NCI-H1436 (cell line): ENCODE measurements around the gene RAB40C.

Experiments
- DNase-seq: peaks from one replicate; lab custom pipeline; 2025; lab: John Stamatoyannopoulos, UW

RAB40C gene, protein sequence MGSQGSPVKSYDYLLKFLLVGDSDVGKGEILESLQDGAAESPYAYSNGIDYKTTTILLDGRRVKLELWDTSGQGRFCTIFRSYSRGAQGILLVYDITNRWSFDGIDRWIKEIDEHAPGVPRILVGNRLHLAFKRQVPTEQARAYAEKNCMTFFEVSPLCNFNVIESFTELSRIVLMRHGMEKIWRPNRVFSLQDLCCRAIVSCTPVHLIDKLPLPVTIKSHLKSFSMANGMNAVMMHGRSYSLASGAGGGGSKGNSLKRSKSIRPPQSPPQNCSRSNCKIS

DNA sequence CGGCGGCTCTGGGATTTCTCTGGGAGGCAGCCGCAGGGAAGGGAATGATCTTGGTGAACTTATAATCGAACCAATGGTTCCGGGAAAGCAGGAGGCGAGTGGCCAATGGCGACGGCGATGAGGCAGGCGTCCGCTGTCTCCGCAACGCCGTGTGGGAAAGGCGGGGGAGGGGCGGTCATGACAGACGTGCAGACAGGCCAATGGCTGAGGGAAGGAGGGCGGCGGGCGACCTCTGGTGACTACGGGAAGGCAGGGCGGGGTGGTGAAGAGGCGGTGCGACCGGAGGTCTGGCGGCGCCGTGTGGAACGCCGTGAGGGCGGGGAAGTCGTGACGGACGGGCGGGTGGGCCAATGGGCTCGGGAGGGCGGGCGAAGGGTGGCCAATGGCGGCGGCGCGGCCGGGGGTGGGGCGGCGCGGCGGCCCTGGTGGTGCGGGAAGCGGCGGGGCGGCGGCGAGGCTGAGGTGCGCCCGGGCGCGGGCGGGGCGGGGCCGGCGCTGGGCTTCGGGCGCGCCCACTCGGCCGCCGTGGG is at the start of gene RAB40C:
TSS of gene RAB40C (plus strand) at position 409 of the 530 bp plus-strand sequence. CDS start 226 bp downstream, outside the sequence.
- peak; percentile 97 for DNase-seq

DNA sequence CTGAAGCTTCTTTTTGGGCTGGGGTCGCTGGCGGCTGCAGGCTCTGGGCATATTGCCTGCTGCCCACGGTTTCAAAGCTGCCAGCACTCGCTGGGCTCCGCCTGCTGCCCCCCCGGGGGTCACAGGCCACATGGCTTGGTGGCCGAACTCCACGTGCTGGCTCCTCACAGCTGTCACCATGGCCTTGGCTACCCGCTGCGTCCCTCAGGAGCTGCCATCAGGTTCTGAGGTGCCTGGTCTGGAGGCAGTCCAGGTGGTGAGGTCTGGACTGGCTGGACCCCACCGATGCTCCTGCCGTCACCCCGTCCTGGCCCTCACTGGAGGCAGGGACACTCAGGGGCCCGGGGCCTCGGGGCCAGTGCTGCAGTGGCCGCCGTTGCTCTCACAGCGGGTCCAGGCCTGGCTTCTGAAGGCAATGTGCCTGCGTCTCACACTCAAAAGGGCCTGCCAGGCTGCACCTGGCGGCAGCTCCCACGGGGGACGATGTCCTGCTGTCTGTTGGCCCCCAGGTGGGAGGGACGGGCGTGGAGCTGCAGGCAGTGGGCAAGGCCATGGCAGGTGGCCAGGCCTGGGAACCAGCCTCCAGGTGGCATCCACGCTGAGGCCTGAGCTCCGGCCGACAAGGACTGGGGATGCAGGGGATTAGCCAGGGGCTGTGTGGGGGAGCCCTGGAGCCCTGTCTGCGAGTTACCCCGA is 49.1 kb upstream of the RAB40C start:
- DNase-seq, result no peak

DNA sequence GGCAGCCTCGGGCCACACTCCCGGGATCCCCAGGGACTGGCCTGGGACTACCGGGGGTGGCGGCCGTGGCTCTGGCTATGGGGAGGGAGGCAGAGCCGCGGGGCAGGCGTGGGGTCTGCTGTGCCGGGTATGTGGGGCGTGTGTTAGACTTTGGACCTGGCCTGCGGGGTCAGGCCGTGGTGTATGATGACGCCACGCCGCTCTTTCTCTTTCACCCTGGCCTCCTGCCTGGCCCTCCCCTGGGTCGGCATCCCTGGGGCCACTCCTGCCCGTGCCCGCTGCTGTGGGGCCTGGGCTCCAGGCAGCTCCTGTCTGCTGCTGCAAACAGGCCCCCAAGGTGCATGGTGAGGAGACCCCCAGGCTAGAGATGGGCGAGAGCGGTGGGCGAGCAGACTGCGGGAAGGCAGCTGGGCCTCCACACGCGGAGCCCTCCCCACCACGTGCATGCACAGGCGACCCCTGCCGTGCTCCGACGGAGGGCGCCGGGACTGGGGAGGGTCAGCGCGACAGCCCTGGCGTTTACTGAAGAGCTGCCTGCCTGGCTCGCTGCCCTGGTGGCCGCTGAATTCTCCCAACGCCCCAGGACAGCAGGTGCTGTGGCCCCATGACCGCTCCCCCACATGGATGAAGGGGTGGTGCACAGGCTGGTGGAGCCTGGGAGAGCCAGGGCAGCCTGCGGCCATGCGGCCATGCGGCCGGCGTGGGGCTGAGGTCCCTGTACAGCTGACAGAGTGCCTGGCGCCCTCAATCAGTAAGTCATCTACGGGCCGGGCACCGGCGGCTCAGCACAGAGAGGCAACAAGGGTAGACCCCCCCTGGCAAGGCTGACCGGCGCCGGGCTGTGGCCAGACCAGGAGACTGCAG is 46.3 kb upstream of the RAB40C start:
- DNase-seq, result no peak

DNA sequence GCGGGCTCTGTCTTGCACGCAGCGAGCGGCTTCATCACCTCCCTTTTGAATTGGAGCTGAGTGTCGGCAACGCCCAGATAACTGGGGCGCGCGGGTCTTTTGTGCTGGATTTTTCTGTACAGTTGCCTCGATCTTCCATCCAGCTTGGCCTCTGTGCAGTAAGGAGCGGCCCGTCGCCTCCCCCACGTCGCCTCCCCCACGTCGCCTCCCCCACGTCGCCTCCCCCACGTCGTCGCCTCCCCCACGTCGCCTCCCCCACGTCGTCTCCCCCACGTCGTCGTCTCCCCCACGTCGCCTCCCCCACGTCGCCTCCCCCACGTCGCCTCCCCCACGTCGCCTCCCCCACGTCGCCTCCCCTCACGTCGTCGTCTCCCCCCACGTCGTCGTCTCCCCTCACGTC is 45.3 kb upstream of the RAB40C start:
- DNase-seq, result no peak

DNA sequence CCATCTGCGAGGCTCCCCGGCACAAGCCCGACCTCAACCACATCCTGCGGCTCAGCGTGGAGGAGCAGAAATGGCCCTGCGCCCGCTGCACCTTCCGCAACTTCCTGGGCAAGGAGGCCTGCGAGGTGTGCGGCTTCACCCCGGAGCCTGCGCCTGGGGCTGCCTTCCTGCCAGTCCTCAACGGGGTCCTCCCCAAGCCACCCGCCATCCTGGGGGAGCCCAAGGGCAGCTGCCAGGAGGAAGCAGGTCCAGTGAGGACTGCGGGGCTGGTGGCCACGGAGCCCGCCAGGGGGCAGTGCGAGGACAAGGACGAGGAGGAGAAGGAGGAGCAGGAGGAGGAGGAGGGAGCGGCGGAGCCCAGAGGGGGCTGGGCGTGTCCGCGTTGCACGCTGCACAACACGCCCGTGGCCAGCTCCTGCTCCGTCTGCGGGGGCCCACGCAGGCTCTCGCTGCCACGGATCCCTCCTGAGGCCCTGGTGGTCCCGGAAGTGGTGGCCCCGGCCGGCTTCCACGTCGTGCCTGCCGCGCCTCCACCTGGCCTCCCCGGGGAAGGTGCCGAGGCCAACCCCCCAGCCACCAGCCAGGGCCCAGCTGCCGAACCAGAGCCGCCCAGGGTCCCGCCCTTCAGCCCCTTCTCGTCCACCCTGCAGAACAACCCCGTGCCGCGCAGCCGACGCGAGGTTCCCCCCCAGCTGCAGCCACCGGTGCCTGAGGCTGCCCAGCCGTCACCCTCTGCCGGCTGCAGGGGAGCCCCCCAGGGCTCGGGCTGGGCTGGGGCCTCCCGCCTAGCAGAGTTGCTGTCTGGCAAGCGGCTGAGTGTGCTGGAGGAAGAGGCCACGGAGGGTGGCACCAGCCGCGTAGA is 42.7 kb upstream of the RAB40C start:
- DNase-seq, result peak; percentile 81

DNA sequence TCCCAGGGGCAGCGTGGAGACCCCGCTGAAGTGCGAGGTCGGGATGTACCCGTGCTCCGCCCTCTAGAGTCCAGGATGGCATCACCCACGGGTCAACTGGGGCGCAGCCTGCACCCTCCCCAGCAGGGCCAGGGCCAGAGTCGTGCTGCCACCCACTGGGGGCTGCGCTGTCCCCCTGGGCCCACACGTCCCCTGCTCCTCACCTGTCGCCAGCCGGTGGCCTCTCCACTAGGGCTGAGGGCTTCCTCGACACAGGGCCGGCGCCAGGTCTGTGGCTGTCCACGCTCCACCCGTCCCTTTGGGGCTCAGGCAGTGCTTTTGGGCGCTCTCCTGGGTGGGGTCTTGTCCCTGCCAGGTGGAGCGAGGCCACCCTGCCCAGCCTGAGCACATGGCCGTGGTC is 41.3 kb upstream of the RAB40C start:
- DNase-seq, result no peak

DNA sequence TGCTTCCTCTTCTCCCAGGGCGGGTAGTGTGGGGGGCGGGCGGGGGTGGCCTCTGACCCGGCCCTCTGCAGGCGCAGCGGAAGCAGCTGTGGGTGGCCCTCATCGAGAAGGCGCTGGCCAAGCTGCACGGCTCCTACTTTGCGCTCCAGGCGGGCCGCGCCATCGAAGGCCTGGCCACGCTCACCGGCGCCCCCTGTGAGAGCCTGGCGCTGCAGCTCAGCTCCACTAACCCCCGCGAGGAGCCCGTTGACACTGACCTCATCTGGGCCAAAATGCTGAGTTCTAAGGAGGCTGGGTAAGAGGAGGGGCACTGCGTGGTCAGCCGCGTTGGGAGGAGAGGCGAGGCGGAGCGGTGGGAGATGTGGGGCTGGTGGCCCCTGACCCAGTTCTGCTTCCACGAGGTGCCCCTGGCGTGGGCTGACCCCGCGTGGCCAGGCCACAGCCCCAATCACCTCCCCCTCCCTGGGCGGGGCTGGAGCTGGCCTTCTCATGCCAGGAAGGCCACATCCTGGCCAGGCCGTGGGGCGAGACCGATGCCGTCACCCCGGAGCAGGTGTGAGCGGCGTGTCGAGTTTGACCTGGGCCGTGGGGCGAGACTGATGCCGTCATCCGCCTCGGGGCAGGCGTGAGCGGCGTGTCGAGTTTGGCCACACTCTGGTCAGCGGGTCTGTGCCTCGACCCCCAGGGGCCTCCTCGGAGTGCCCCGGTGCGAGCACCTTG is 40.2 kb upstream of the RAB40C start:
- DNase-seq, result no peak

DNA sequence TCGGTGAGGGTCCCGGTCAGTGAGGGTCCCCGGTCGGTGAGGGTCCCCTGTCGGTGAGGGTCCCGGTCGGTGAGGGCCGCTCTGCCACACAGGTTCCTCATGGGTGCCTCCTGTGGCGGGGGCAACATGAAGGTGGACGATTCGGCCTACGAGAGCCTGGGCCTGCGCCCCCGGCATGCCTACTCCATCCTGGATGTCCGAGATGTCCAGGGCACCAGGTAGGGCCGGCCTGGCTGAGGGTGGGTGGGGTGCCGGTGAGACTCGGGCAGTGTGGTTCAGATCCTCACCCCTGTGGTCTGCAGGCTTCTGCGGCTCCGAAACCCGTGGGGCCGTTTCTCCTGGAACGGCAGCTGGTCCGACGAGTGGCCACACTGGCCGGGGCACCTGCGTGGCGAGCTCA is 38.7 kb upstream of the RAB40C start:
- no peak for DNase-seq

DNA sequence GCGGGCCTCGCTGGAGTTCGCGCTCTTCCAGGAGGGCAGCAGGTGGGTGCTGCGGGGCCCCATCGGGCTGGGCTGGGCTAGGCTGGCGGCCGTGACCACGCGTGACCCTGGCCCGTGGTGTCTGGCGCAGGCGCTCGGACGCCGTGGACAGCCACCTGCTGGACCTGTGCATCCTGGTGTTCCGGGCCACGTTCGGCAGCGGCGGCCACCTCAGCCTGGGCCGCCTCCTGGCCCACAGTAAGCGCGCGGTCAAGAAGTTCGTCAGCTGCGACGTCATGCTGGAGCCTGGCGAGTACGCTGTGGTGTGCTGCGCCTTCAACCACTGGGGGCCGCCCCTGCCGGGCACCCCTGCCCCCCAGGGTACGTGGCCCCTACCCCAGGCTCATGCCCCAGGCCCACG is 37.7 kb upstream of the RAB40C start:
- DNase-seq, result no peak

DNA sequence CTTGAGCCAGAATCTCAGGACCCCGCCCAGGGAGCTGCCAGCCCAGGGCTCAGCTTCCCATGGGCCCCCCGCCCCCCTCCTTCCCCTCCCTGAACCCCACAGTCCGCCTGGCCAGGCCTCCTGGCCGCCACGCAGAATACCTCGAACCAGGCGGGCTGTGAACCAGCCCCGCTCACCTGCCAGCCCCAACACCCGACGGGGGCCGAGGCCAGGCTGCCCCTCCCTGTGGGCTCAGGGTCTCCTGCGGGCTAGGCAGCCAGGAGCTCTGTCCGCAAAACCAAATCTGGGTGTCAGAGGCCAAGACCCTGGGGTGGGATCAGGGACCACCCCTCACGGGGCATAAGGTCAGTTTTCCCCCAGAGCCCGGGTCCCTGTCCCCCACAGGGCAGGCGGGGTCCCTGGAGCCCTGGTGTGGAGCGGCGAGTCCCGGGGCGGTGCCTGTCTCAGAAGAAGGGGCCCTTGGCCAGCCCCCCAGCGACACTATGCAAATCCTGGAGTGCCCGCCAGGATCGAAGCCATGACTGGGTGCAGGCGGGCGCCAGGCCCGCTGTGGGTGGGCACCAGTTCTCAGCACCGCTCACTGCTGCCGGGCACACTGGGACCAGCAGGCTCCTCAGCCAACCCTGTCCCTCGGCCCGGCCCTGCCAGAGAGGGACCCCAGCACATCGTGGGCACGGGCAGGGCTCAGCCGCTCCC is 36.1 kb upstream of the RAB40C start:
- no peak for DNase-seq

DNA sequence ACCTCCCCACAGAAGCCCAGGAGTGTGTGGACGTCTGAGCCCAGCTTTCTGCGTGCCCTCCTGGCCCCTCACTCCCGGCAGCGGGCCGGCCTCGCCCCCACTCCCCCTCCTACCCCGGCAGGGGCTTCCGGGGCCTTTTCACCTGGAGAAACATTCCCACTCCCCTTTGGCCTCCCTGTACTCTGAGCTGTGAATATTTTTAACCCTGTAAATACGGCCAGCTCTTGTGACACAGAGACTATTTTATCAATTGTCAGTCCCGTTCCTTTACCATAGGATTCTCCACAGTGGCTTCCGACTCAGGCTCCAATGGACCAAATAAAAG is 35.6 kb upstream of the RAB40C start:
- no peak for DNase-seq

DNA sequence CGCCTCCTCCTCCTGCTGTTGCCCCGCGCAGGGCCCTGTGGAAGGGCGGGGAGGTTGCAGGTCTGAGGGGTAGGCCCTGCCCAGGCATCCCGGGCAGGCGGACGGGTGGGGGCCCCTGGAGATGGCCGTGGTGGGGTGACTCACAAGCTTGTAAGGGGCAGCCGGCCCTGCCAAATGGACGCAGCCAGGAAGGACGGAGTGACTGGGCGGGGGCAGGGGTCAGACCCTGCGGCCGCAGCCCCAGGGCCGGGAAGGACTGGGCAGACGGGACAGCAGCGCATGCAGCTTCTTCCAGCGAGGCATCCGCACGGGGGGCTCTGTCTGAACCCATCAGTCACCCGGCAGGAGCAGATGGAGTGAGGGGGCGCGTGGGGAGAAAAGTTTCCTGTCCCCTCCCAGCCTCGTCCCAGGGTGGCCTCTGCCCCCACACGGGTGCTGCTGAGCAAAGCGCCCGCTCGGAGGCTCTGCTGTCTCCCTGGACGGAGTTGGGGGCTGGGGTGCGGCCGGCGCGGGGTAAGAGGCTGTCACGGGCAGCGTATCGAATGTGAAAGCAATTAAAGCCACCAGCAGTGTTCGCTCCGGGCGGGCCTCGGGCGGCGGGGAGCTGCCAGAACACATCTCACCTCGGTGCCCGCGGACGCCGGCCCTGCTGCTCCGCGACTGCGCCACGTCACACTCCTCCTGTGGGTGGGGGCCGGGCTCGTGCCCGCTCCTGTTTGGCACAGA is 35.1 kb upstream of the RAB40C start:
- DNase-seq, result no peak

DNA sequence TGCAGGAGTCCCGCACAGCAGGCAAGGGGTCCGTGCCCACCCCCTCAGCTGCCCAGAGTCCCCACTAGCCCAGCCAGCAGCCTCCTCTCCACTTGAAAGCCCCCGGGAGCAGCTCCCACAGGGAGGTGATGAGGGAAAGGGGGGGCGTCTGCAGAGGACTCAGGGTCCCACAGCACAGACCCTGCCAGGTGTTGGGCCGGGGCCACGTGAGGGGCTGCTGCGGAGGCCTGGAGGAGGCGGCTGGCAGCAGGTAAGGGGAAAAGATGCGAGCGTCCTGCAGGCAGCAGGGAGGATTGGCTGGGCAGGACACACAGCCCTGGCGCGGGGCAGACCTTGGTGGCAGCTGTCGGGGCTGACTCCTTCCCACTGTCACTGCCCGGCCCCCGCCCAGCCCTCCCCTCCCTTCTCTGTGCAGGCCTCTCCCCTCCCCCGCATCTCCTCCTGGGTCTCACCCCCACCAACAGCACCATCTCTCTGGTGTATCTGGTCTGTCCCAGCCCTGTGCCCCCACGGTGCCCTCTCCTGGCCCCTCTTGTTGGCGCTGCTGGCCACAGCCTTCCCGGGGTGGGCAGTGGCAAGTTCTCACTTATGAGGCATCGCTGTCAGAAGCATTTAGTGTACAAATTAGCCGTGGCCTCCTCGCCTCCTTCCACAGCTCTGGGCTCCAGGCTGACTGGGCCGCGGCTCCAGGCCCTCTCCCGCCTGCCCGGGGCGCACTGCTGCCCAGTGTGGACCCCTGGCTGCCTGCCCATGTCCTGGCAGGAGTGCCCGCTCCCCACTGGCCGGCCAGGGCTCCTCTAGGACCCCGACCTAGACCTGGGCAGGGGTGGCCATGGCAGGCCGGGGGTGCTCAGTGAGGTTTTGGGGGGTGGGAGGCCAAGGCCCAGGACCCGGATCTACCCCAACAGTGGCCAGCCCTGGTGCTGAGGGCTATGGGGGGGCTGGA is 34.1 kb upstream of the RAB40C start:
- DNase-seq, result no peak

DNA sequence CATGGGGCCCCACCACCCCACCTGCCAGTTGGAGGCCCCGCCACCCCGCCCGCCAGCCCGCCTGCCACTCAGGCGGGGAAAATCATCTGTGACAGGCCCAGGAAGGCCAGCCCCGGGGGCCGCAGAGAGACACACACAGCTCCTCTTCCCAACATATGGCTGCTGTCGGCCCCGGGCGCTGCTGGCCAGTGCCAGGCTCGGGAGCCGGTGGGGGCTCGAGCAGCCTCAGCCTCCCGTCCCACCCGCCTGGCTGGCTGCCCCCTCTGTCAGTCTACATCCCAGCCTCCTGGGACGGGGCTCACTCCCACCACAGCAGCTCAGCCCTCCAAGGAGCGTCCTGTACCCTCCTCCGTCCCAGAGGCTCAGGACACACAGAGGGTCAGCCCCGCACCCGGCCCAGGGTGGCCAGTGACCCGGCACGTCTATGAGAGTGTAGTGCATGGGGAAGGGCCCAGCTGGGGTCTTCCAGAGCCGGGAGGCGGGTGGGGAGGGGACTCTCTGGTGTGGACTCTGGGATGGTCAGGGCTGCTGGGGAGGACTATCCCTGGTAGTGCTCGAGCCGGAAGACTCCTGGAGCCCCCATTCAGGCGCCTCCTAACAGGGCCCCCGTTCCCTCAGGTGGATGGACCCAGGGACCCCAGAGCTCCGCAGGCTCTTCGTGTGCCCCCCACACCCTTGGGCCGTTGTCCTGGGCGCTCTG is 33.2 kb upstream of the RAB40C start:
- DNase-seq, result no peak

DNA sequence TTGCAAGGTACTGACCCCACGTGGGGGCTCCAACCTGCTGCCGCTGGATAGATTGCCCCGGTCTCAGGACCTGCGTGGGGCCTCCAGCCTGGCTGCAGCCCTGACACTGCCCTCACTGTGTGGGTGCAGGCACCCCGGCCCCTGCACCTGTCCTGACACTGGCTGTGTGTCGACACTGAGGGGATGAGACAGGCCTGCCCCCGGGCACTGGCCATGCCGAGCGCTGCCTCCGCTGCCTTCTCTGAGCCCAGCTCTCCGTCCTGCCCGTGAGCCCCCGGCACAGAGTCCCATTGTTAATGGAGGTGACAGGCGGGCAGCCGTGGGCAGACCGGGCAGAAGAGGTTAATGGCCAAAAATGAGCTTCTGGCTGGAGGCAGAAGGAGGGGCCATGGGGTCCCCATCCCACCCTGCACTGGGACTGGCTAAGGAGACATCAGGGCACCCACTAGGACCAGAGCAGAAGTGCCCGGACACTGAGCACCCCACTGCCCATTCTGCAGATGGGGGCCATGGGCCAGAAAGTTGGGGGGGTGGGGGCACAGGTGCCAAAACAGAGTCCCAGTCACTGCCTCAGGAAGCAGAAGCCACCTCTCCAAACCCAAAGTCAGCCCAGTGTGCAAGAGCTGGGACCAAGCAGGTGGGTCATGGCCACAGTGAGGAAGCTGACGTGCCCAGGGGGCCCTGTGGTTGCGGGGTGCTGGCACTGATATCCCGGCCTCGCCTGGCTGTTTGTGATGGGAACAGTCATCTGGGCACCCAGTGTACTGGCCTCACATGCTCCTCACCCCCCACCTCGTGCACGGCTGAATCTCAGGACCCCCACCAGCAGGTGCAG is 32.2 kb upstream of the RAB40C start:
- no peak for DNase-seq

DNA sequence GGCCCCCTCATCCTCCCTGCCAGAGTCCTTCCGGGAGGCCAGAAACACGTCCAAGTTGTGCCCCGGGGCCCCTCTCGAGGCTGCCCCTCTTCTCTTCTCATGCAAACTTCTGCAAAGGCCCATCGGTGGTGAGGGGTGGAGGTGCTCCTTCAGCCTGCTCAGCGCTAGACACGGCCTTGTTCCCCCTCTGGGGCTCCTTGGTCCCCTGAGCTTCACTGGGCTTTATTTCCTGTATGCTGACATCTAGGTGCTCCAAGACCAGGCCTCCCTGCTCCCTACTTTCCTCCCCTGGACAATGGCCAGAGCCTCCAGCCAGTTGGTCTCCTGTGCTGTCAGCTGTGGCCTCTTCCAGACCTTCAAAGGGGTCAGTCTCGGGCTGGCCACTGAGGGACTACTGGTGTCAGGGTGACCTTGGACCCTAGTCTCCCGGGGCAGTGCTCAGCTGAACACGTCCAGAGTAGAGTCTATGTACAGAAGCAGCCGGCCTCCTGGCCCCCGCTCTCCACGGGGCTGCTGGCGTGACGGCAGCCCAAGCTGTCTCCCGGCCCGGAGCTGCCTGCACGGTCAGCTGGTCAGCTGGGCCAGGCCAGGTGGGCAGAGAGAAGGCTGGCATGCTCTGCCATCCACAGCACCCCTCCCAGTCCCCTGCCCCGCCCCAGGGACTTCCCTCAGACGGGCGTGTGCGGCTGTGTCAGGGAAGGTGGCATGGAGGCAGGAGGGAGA is 31.4 kb upstream of the RAB40C start:
- no peak for DNase-seq

DNA sequence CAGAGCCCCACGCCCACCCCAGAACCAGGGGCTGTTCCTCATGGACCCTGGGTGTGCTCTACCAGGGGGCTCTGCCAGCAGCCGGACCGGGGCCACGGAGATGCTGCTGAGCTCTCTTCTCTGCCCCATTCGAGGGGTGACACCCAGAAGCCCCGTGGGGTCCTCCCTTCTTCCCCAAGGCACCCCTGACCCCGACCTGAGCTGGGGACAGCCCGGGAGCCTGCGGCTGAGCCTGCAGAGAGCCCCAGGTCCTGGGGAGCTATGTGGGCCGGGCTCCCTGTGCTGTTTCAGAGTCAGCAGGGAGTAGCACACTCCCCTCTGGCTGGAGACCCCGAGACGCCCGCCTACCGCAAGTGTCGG is 30.9 kb upstream of the RAB40C start:
- DNase-seq, result no peak
